ENCODE measurements around the gene STOML1. TPM values are rescaled to one million over a fixed set of nuclear protein-coding genes. Genes with fewer than 3 reads are reported as not detected.
A peak's percentile ranks its signal among the peaks of the same experiment; 100 is the strongest.

The STOML1 gene
- total RNA-seq, 2 experiments from 2014 or later, result 7.1 to 8.5 TPM

DNA sequence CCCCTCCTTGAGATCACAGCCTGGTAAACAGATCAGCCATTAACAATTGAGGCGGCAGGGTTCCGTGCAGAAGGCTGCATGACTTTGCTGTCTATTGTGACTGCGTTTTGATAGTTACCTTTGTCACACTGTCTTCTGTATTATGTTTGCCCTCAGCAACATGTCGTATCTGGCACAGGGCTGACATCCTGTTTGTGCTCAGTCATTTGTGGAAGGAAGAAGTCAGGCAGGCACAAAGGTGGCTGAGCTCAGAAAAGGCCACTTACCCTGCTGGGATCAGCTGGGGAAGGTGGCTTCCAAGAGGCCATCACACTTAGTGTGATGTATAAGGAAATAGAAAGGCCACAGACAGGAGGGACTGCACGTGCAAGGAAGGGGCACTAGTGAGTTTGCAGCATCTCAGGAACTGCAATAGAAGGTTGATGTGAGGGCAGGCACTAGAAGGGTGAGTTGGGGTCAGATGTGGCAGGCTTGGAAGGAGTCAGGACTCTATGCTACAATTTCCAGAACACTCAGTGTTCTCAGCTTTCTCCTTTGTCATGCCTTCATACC is 15.8 kb upstream of the STOML1 start:
- Mint-ChIP-seq H3K27me3 (no peaks in the 10 kb centered on the region), H3K27ac (peak overlapping the region; percentile 82), H3K36me3 (ENCODE audit: low read depth) (peaks cover 80% of the 10 kb centered on the region), H3K4me3 (peak overlapping the region; percentile 25), H3K9me3 (peaks cover 3% of the 10 kb centered on the region), H3K4me1 (peaks cover 59% of the 10 kb centered on the region)
- ChIA-PET POLR2A (interaction anchor here (1.1 to 6.7 kb wide), 4 partner anchors 8 to 41 kb away, joined by 3 to 78 read pairs (median 4); partner anchors contain the start of genes PML and STOML1), CTCF (interaction anchor here (1.1 to 2.7 kb wide), 4 partner anchors 12 to 42 kb away, joined by 4 to 13 read pairs (median 7); partner anchors contain the start of gene PML)
- peak; percentile 52 for DNase-seq

DNA sequence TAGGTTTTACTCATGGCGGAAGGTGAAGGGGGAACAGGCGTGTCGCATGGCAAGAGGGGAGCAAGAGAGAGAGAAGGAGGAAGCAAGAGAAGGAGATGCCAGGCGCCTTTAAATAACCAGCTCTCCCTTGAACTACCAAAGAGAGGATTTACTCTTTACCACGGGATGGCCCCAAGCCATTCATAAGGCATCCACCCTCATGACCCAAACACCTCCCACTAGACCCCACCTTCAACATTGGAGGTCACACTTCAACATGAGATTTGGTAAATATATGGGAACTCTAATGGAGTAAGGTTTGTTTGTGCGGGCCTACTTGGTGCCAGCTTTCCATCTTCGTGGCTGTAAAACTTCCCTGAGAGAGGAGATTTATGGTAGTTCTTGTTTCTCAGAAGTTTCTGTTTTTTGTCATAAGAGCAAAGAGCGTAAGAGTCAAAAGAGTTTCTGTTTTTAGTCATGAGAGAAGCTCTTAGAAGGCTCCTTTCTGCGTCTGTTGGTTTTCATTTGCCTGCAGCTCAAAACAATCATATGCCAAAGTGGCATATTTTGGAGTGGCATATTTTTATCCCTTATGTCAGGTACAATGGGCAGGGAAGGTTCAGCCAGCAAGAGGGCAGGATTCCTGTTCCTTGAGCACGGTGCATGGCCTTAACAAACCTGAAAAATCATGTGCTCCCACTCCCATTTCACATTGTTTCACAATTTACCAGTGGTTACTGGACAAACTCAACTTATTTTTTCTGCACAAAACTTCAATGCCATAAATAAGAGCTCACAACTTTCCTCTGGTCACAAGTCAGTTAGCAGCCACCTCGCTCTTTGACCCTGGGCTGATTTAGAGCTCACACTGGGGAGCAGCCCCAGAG is 14.9 kb upstream of the STOML1 start:
- peak overlapping the region; percentile 82 for H3K27ac Mint-ChIP-seq
- peaks cover 3% of the 10 kb centered on the region for H3K9me3 Mint-ChIP-seq
- CTCF ChIA-PET, result interaction anchor here (0.9 to 2.7 kb wide), 7 partner anchors 11 to 41 kb away, joined by 3 to 13 read pairs (median 5); partner anchors contain the start of gene PML
- DNase-seq, result no peak
- H3K27me3 Mint-ChIP-seq, result no peaks in the 10 kb centered on the region
- H3K4me3 Mint-ChIP-seq, result peak overlapping the region; percentile 19
- POLR2A ChIA-PET, result interaction anchor here (0.9 to 6.7 kb wide), 6 partner anchors 9 to 48 kb away, joined by 3 to 78 read pairs (median 4); partner anchors contain the start of genes PML and STOML1
- H3K4me1 Mint-ChIP-seq, result peaks cover 55% of the 10 kb centered on the region
- H3K36me3 Mint-ChIP-seq (ENCODE audit: low read depth), result peaks cover 79% of the 10 kb centered on the region

GRCh38 chr15:73997986-73998385 is 5.9 kb upstream of the STOML1 start:
- H3K9me3 Mint-ChIP-seq, result no peaks in the 10 kb centered on the region
- peaks cover 72% of the 10 kb centered on the region for H3K36me3 Mint-ChIP-seq (ENCODE audit: low read depth)
- H3K4me3 Mint-ChIP-seq, result peak overlapping the region; percentile 90
- no peak for DNase-seq
- CTCF ChIA-PET, result interaction anchor here (1.3 kb wide), 1 partner anchor 25 kb away, joined by 3 read pairs; no protein-coding TSS in a partner anchor
- POLR2A ChIA-PET, result interaction anchor here (1.4 kb wide), 1 partner anchor 9 kb away, joined by 6 read pairs; no protein-coding TSS in a partner anchor
- H3K4me1 Mint-ChIP-seq, result peaks cover 61% of the 10 kb centered on the region
- H3K27me3 Mint-ChIP-seq, result no peaks in the 10 kb centered on the region
- no peak overlapping the region for H3K27ac Mint-ChIP-seq

- CTCF ChIA-PET, result interaction anchor here (0.8 to 8.6 kb wide), 3 partner anchors 10 to 52 kb away, joined by 3 to 89 read pairs (median 27); no protein-coding TSS in a partner anchor
- Mint-ChIP-seq H3K27ac (peak overlapping the region; percentile 90), H3K36me3 (ENCODE audit: low read depth) (peaks cover 66% of the 10 kb centered on the region), H3K27me3 (no peaks in the 10 kb centered on the region), H3K4me1 (peaks cover 68% of the 10 kb centered on the region), H3K4me3 (peak overlapping the region; percentile 90), H3K9me3 (no peaks in the 10 kb centered on the region)
- POLR2A ChIA-PET, result interaction anchor here (0.7 to 8.4 kb wide), 8 partner anchors 8 to 76 kb away, joined by 3 to 78 read pairs (median 4); no protein-coding TSS in a partner anchor
- DNase-seq, result peak; percentile 60
Measured at GRCh38 chr15:73996939-73997338, 4.8 kb upstream of the STOML1 start.

DNA sequence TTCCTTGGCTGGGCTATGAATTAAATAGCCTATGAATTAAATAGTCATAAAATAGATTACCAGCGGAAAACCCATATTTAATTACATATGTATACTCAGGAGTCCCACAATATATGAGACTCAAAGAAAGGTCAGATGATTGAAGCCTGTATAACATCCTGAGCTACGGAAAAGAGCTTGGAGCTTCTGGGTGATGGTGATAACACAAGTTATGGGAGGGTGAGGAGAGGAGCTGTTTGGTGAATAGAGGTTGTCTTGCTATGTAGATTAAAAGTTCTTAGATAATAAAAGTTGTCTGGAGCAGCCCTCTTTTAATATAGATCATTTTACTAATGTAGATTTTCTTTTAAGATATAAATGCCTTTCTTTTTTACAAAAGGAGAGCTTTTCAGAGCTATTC is 4.2 kb upstream of the STOML1 start:
- no peaks in the 10 kb centered on the region for H3K9me3 Mint-ChIP-seq
- H3K27me3 Mint-ChIP-seq, result no peaks in the 10 kb centered on the region
- peaks cover 73% of the 10 kb centered on the region for H3K4me1 Mint-ChIP-seq
- H3K4me3 Mint-ChIP-seq, result peak overlapping the region; percentile 90
- CTCF ChIA-PET, result interaction anchor here (0.6 to 8.6 kb wide), 4 partner anchors 11 to 120 kb away, joined by 3 to 89 read pairs (median 15); no protein-coding TSS in a partner anchor
- peak overlapping the region; percentile 90 for H3K27ac Mint-ChIP-seq
- DNase-seq, result no peak
- POLR2A ChIA-PET, result interaction anchor here (0.7 to 8.4 kb wide), 8 partner anchors 9 to 76 kb away, joined by 3 to 78 read pairs (median 4); no protein-coding TSS in a partner anchor
- H3K36me3 Mint-ChIP-seq (ENCODE audit: low read depth), result peaks cover 60% of the 10 kb centered on the region

DNA sequence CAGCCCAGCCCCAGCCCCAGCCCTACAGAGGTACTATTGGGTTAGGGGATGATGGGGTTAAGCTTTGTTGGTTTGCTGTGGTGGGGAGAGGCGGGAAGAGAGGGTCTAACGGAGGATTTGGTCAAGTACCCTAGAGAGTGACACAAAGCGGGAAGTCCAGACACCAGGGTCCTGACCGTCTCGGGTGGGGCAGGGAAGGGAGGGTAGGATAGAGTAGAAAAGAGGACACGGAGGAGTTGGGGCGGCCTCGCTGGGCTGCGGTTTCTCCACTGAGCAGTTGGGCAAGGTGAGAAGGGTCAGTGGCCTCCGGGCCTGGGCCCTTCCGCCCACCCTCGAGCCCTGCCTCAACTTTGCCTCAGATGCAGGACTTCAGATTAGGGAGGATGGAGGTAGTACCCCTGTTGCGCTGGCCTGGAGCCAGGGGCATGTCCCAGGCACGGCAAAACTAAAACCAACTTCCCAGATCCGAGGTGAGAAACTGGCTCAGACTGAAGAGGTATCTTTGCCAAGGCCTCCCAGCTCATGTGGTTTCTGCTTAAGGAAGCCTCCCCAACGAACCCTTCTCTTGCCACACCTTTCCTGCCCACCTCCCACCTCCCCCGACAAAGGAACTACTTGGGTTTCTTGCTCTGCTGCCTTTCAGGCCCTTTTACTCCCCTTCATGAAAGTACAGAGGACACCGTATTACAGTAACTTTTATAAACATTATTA is 3.0 kb upstream of the STOML1 start:
- H3K27me3 Mint-ChIP-seq, result no peaks in the 10 kb centered on the region
- H3K9me3 Mint-ChIP-seq, result no peaks in the 10 kb centered on the region
- peaks cover 50% of the 10 kb centered on the region for H3K36me3 Mint-ChIP-seq (ENCODE audit: low read depth)
- H3K27ac Mint-ChIP-seq, result peak overlapping the region; percentile 90
- ChIA-PET POLR2A (interaction anchor here (0.8 to 8.4 kb wide), 13 partner anchors 9 to 622 kb away, joined by 3 to 78 read pairs (median 6); partner anchors contain the start of gene ARID3B), CTCF (interaction anchor here (0.8 to 8.6 kb wide), 9 partner anchors 9 to 729 kb away, joined by 3 to 89 read pairs (median 7); partner anchors contain the start of gene LOXL1)
- peak; percentile 45 for DNase-seq
- peaks cover 70% of the 10 kb centered on the region for H3K4me1 Mint-ChIP-seq
- peak overlapping the region; percentile 90 for H3K4me3 Mint-ChIP-seq

GRCh38 chr15:73994413-73994883 is 2.4 kb upstream of the STOML1 start, which contains the start of gene PML:
TSS of gene PML (plus strand) at chr15:73994716. CDS start at chr15:73994813, 97 bp downstream.
- no peaks in the 10 kb centered on the region for H3K9me3 Mint-ChIP-seq
- peaks cover 49% of the 10 kb centered on the region for H3K36me3 Mint-ChIP-seq (ENCODE audit: low read depth)
- peaks cover 69% of the 10 kb centered on the region for H3K4me1 Mint-ChIP-seq
- H3K27ac Mint-ChIP-seq, result peak within 1 kb of the TSS; percentile 90
- POLR2A ChIA-PET, result interaction anchor here (0.8 to 8.4 kb wide), 17 partner anchors 9 to 622 kb away, joined by 3 to 78 read pairs (median 4); partner anchors contain the start of gene ARID3B
- peak within 1 kb of the TSS; percentile 90 for H3K4me3 Mint-ChIP-seq
- peak; percentile 98 for DNase-seq
- no peaks in the 10 kb centered on the region for H3K27me3 Mint-ChIP-seq
- CTCF ChIA-PET, result interaction anchor here (0.8 to 8.6 kb wide), 13 partner anchors 9 to 729 kb away, joined by 3 to 89 read pairs (median 4); partner anchors contain the start of gene LOXL1

GRCh38 chr15:73993211-73993994 is 1.3 kb upstream of the STOML1 start:
- H3K27ac Mint-ChIP-seq, result peak overlapping the region; percentile 90
- peaks cover 62% of the 10 kb centered on the region for H3K4me1 Mint-ChIP-seq
- no peaks in the 10 kb centered on the region for H3K27me3 Mint-ChIP-seq
- POLR2A ChIA-PET, result interaction anchor here (0.9 to 8.4 kb wide), 16 partner anchors 7 to 547 kb away, joined by 3 to 78 read pairs (median 5); partner anchors contain the start of gene ARID3B
- H3K36me3 Mint-ChIP-seq (ENCODE audit: low read depth), result peaks cover 38% of the 10 kb centered on the region
- H3K9me3 Mint-ChIP-seq, result no peaks in the 10 kb centered on the region
- CTCF ChIA-PET, result interaction anchor here (0.9 to 8.6 kb wide), 14 partner anchors 10 to 73 kb away, joined by 3 to 89 read pairs (median 4); partner anchors contain the start of gene LOXL1
- H3K4me3 Mint-ChIP-seq, result peak overlapping the region; percentile 90
- DNase-seq, result no peak

DNA sequence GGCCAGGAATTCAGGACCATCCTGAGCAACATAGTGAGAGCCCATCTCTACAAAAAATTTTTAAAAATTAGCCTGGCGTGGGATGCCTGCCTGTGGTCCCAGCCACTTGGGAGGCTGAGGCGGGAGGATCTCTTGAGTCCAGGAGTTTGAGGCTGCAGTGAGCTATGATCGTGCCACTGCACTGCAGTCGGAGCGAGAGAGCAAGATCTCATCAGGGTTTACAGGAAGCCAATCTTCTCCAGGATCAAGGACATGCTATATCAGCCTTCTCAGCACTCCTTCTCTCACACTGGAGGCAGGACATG is 451 bp upstream of the STOML1 start:
- H3K9me3 Mint-ChIP-seq, result no peaks in the 10 kb centered on the region
- no peak for DNase-seq
- CTCF ChIA-PET, result interaction anchor here (0.7 to 8.6 kb wide), 7 partner anchors 10 to 56 kb away, joined by 3 to 89 read pairs (median 4); no protein-coding TSS in a partner anchor
- H3K27ac Mint-ChIP-seq, result peak overlapping the region; percentile 80
- peak overlapping the region; percentile 67 for H3K4me3 Mint-ChIP-seq
- peaks cover 53% of the 10 kb centered on the region for H3K4me1 Mint-ChIP-seq
- POLR2A ChIA-PET, result interaction anchor here (1.0 to 8.4 kb wide), 3 partner anchors 11 to 56 kb away, joined by 3 to 78 read pairs (median 7); no protein-coding TSS in a partner anchor
- H3K36me3 Mint-ChIP-seq (ENCODE audit: low read depth), result peaks cover 30% of the 10 kb centered on the region
- H3K27me3 Mint-ChIP-seq, result no peaks in the 10 kb centered on the region

DNA sequence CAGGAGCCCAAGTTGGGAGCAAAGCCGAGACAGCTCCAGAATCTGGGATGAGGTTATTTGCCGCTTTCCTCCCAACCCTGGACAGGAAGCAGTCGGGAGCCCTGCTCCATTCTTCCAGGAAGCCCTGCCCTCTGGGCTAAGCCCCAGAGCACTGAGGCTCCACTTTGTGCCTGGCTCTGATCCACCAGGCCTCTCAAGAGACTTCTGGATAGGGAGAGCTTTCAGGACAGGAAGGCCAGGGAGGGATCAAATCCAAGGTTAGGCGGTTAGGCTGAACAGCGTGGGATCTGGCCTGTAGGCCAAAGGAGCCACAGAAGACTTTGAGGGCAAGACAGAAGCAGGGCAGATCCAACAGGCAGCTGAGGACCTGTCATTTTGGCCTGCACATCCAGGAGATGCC is 835 bp downstream of the STOML1 start:
- Mint-ChIP-seq H3K4me3 (peak overlapping the region; percentile 76), H3K4me1 (peaks cover 46% of the 10 kb centered on the region), H3K9me3 (no peaks in the 10 kb centered on the region), H3K27me3 (no peaks in the 10 kb centered on the region), H3K36me3 (ENCODE audit: low read depth) (peaks cover 20% of the 10 kb centered on the region), H3K27ac (no peak overlapping the region)
- POLR2A ChIA-PET, result interaction anchor here (1.2 to 8.4 kb wide), 3 partner anchors 10 to 18 kb away, joined by 3 to 78 read pairs (median 7); no protein-coding TSS in a partner anchor
- CTCF ChIA-PET, result interaction anchor here (0.6 to 8.6 kb wide), 2 partner anchors 18 to 63 kb away, joined by 3 to 89 read pairs; no protein-coding TSS in a partner anchor
- no peak for DNase-seq

All from activated CD4-positive, alpha-beta memory T cell treated with anti-CD3 and anti-CD28 coated beads, Interleukin-2, amount 10 ng/mL, durations not matched to agents 7 days and 5 days (primary cell).